HCT116 (cell line): Measurements from ENCODE around the gene NUDT16.

Experiments
- POLR2A ChIP-seq: IDR thresholded peaks from 2 replicates; pipeline ENCODE4 v1.7.0; 2011; ENCODE audit warnings: borderline replicate concordance; ENCODE audit not compliant: insufficient read depth, insufficient read length; ENCODE audit errors: extremely low read depth
- ZNF274 ChIP-seq: fragments of 200-500 bp; sonication (Bioruptor generic); IDR thresholded peaks from 2 replicates; pipeline ENCODE4 v1.6.1; 2014; ENCODE audit warnings: mild to moderate bottlenecking, low read depth, low read length, inconsistent platforms
- TF ChIP-seq, protein P1 (sequence below), 3 experiments: fragments of 200-600 bp in 1 of 3; sonication (generic) in 1 of 3; IDR thresholded peaks in 2 of 3; conservative IDR thresholded peaks in 1 of 3; 2 replicates each; pipeline ENCODE4 v1.5.1; 2012 to 2017; ENCODE audit warnings: low read depth in 2 of 3, low read length in 2 of 3, antibody characterized with exemption in 1 of 3, borderline replicate concordance in 1 of 3, control low read depth in 1 of 3, mild to moderate bottlenecking in 1 of 3, mixed read lengths in 1 of 3, mixed run types in 1 of 3, moderate library complexity in 1 of 3; ENCODE audit not compliant: insufficient read depth in 1 of 3

DNA sequence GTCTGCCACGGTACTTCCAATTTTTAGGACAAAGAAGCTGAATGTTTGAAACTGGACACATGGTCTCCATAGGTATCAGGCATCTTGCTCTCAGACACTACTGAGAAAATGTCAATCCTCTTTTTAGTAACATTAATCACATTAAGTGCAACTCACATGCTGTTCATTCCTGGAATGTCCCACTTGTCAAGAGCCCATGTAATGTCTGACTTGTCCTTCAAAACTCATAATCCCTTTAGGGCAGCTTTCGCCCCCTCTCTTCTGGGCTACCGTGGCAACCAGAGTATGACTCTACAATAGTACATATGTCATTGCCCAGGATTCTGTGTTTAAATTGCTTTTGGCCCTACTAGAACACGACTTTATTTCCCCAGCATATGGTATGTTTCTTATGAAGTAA lies 12.3 kb downstream of the NUDT16 start:
- TF ChIP-seq ZNF274 = no peak
- TF ChIP-seq, protein P1, sequence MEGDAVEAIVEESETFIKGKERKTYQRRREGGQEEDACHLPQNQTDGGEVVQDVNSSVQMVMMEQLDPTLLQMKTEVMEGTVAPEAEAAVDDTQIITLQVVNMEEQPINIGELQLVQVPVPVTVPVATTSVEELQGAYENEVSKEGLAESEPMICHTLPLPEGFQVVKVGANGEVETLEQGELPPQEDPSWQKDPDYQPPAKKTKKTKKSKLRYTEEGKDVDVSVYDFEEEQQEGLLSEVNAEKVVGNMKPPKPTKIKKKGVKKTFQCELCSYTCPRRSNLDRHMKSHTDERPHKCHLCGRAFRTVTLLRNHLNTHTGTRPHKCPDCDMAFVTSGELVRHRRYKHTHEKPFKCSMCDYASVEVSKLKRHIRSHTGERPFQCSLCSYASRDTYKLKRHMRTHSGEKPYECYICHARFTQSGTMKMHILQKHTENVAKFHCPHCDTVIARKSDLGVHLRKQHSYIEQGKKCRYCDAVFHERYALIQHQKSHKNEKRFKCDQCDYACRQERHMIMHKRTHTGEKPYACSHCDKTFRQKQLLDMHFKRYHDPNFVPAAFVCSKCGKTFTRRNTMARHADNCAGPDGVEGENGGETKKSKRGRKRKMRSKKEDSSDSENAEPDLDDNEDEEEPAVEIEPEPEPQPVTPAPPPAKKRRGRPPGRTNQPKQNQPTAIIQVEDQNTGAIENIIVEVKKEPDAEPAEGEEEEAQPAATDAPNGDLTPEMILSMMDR (IDR thresholded peaks at IDR 0.05 in 2 of 3, conservative IDR thresholded peaks at IDR 0.05 in 1 of 3; ENCODE audit: borderline replicate concordance in 1 of 3, insufficient read depth in 1 of 3, low read depth in 2 of 3, low read length in 2 of 3) = no peak
- no peak for TF ChIP-seq POLR2A
